GM10248 (cell line): ENCODE data around the gene GSK3B.

Source experiments
- CTCF ChIA-PET: fragments of 300-600 bp; sonication (Branson Sonifier 250); formaldehyde crosslinking; extraction: SDS; loops from one replicate; lab custom pipeline; 2021; ENCODE audit warnings: antibody characterized with exemption; lab: Yijun Ruan, JAX
- POLR2A ChIA-PET: fragments of 350-650 bp; sonication (Branson Sonifier 250); formaldehyde crosslinking; extraction: SDS; loops from one replicate; lab custom pipeline; 2020; ENCODE audit warnings: antibody characterized with exemption; lab: Yijun Ruan, JAX
- DNase-seq: peaks from one replicate; pipeline ENCODE4 v3.0.0; 2012; ENCODE audit errors: extremely low spot score
- CTCF ChIP-seq: IDR thresholded peaks from 2 replicates; pipeline ENCODE4 v1.5.1; 2012; ENCODE audit warnings: mild to moderate bottlenecking, low read depth; ENCODE audit errors: extremely low read depth, missing control alignments, control extremely low read depth

GSK3B gene

GRCh38 chr3:120067083-120067482 lies 27.2 kb downstream of the GSK3B start:
- ChIA-PET POLR2A (interaction anchor here (0.5 kb wide), 1 partner anchor 552 kb away, joined by 4 read pairs; no protein-coding TSS in a partner anchor), CTCF (interaction anchor here (1.0 to 1.5 kb wide), 4 partner anchors 9 to 37 kb away, joined by 3 to 6 read pairs (median 4); no protein-coding TSS in a partner anchor)
- no peak for DNase-seq
- TF ChIP-seq CTCF, result no peak

- TF ChIP-seq CTCF, result no peak
- POLR2A ChIA-PET, result interaction anchor here (0.5 kb wide), 1 partner anchor 551 kb away, joined by 4 read pairs; no protein-coding TSS in a partner anchor
- CTCF ChIA-PET, result interaction anchor here (1.0 to 1.5 kb wide), 3 partner anchors 9 to 15 kb away, joined by 3 to 6 read pairs (median 3); no protein-coding TSS in a partner anchor
- DNase-seq, result no peak
These were observed 27.6 kb downstream of the GSK3B start for GRCh38 chr3:120066634-120067033.

- DNase-seq, result no peak
- no peak for TF ChIP-seq CTCF
- ChIA-PET POLR2A (no interaction called here), CTCF (no interaction called here)
These were observed 29.6 kb downstream of the GSK3B start for GRCh38 chr3:120064641-120065040.

GRCh38 chr3:120062474-120062873 lies 31.8 kb downstream of the GSK3B start:
- DNase-seq, result no peak
- CTCF ChIA-PET, result no interaction called here
- POLR2A ChIA-PET, result no interaction called here
- TF ChIP-seq CTCF, result no peak

GRCh38 chr3:120059081-120059864 lies 35.0 kb downstream of the GSK3B start:
- no peak for DNase-seq
- CTCF ChIA-PET, result interaction anchor here (1.1 to 1.8 kb wide), 5 partner anchors 12 to 79 kb away, joined by 3 to 7 read pairs (median 4); partner anchors contain the start of gene GSK3B
- TF ChIP-seq CTCF, result no peak
- POLR2A ChIA-PET, result no interaction called here

- no peak for DNase-seq
- ChIA-PET CTCF (interaction anchor here (0.7 to 2.1 kb wide), 5 partner anchors 9 to 78 kb away, joined by 3 to 5 read pairs (median 3); no protein-coding TSS in a partner anchor), POLR2A (no interaction called here)
- no peak for TF ChIP-seq CTCF
These were observed 36.6 kb downstream of the GSK3B start for GRCh38 chr3:120057626-120058025.
